NOMO-1 treated with DMSO at 0.1 percent for 48 hours (cell line): ENCODE results near the gene GYPB.
"Not testable (repeated sequence)": the region's sequence is repeated elsewhere in the genome, so short reads cannot be mapped to it uniquely, and the experiment has no call there.

Experiments
- DNase-seq: peaks from one replicate; lab custom pipeline; 2025; ENCODE audit not compliant: unreplicated experiment; lab: John Stamatoyannopoulos, UW

The GYPB gene

DNA sequence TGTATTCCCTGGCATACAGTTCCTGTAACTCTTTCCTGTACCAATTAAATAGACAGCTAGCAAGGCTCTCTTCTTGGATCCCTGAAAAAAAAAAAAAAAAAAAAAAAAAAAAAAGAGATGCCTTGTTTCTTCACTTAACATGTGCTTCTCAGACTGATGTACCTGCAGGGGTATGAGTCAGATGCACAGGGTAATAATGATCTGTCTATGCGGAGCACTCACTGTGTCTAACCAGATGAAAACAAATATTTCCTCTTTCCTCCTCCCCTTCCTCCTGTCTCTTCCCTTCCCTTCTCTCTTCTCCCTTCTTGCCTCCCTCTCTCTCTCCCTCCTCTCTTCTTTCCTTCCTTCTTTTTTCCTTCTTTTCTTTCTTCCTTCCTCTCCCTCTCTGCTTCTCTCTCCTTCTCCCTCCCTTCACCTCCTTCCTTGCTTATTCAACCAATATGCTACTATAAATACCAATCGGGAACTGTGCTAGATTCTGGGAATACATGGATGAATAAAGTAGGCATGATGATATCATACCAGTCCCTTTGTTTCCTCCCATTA, 3.0 kb downstream of the GYPB start:
- not testable (repeated sequence) for DNase-seq

- DNase-seq = no peak
Measured at GRCh38 chr4:144014808-144015207, 4.4 kb downstream of the GYPB start.

GRCh38 chr4:144008602-144009001, 10.6 kb downstream of the GYPB start:
- DNase-seq = not testable (repeated sequence)

GRCh38 chr4:144007960-144008359, 11.2 kb downstream of the GYPB start:
- DNase-seq = not testable (repeated sequence)

DNA sequence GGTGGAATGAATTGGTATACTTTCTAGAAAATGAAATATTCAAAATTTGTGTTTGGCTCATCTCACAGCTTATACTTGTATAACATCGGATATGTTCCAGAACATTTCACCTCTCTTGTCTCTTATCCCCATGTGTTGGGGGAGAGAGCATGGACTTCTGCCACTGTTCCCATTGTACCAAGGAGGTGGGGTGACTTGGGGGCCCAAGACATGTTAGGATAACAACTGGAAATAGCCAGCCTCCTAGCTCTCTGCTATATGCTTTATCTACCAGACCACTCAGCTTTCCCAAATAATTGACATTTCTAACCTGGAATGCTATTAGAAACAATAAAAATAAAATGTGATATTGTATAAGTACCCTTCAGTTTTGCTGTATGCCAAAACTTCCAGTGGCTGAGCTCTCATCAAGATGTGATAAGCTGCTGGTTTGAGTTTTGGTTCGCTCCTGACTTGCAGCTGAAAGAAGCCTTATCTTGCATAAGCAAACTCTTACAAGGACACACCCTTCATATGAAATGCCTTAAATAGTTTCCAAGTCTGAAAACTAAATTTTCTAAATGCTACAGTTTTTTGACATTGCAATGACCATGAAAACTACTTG, 12.9 kb downstream of the GYPB start:
- DNase-seq = not testable (repeated sequence)

DNA sequence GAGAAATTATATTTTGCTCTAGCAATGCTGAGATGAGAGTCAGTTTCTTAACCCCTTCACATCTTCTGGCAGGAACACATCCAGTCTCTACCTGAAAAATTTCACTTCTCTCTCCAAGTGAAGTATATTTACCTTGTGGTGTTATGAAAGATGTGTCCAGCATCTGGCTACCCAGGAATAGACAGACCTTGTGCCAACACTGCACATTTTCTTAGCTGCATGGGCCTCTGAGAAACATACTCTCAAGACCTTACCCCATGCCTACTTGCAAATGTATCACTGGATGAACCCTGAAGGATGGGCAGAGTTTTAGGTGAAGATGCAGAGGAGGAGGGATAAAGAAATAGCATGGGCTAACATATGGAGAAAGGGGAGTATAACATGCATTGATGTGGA, 13.6 kb downstream of the GYPB start:
- not testable (repeated sequence) for DNase-seq

- not testable (repeated sequence) for DNase-seq
Measured at GRCh38 chr4:144004868-144005557, 14.2 kb downstream of the GYPB start.

DNA sequence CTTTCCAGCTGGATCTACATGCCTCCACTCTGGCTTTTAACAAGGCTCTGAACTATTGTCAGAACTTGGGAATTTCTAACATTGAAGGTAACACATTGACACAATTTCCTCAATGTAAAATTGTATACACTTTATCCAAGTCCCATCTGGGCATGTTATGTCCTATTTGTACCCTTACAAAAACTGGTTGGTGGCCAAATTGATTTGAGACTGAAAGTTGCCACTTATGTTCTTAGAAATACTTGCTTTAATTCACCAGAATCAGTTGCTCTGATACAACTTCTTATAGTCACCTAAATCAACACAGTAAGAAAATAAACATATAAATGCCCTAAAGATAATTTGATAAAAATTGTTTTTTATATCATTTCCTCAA, 15.3 kb downstream of the GYPB start:
- DNase-seq = not testable (repeated sequence)

- not testable (repeated sequence) for DNase-seq
Measured at GRCh38 chr4:144003205-144003889, 15.8 kb downstream of the GYPB start.

DNA sequence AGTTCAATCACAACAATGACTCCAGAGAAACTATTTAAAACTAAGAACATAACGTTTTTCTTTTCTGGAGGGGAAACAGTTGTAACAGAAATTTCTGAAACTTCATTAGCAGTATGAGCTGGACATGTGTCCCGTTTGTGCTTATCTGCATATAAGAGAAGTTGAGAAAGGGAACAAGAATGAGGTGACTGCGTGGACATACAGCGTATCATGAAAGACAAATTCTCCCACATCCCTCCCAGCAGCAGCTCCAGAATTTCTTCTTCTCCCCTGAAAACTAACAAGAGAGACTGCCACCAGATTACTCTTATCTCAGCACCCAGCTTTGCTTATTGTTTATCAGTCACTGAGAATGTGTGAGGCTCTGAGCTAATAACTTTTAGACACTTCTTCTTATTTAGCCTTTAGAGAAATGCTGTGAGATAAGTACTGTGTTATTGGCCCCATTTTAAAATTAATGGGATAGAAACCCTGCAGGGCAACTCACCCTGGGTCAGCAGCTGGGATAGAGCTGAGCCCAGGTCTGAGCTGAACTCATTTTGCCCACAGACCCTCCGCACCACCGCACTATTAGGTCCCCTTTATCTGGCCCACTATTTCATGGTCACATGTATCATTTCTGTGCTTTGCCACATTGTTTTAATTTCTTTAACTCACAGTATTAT, 18.7 kb downstream of the GYPB start:
- DNase-seq = not testable (repeated sequence)

GRCh38 chr4:143996193-143996592, 23.0 kb downstream of the GYPB start:
- DNase-seq = not testable (repeated sequence)

- not testable (repeated sequence) for DNase-seq
Measured at GRCh38 chr4:143991761-143992160, 27.4 kb downstream of the GYPB start.

DNA sequence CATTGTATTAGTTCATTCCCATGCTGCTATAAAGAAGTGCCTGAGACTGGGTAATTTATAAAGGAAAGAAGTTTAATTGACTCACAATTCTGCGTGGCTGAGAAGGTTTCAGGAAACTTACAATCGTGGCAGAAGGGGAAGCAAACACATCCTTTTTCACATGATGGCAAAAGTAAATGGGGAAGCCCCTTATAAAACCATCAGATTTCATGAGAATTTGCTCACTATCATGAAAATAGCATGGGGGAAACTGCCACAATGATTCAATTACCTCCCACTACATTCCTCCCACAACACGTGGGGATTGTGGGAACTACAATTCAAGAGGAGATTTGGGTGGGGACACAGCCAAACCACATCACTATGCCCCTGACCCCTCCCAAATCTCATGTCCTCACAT, 28.5 kb downstream of the GYPB start:
- not testable (repeated sequence) for DNase-seq

GRCh38 chr4:143986180-143986579, 33.0 kb downstream of the GYPB start:
- DNase-seq = no peak

GRCh38 chr4:143980776-143981175, 38.4 kb downstream of the GYPB start:
- not testable (repeated sequence) for DNase-seq

DNA sequence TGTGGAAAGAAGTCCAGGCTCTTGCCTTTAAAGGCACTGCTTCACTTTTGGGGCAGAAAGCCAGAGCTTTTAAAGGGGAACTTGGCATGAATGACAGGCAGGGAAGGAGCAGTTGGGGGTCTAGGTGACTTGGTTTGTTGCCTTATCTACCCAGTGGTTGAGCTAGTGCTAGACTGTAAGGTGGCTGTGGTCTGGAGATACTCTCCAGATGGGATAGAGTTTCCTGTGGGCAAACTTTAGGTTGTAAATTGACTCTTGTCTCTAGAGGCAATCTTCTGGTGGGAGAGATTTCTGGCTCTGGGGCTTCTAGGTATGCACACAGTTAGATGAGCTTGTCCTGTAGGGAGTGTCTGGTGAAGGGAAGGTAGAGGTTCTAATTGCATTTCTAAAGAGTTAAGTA, 43.7 kb downstream of the GYPB start:
- DNase-seq = not testable (repeated sequence)

DNA sequence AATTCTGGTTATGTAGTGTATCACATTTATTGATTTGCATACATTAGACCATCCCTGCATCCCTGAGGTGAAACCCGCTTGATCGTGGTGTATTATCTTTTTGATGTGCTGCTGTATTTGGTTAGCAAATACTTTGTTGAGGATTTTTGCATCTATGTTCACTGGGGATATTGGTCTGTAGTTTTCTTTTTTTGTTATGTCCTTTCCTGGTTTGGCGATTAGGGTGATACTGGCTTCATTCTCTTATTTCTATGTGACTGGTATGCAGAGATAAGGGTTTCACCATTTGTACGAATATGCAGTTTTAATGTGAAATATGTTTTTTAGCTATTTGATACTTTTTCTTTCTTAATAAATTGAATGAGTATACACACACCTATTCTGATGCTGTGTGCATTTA, 45.2 kb downstream of the GYPB start:
- DNase-seq = not testable (repeated sequence)

DNA sequence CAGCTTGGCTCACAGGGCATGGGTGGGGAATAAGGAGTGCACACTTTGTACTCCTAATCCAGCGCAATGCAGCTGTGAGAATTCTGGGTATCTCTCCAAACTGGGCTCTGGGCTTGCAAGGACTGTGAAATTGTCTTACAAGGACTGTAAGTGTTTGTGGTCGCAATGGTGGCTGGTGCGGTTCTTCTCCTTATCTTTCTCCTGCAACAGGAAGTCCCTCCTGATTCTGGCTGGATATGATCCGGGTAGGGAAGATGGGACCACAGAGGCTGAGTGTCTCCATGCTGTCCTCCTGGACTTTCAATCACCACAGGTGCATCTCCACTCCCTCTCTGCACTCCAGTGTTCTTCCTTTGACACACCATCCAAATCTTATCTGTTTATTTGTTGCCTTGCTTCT, 58.1 kb downstream of the GYPB start:
- DNase-seq = no peak

GRCh38 chr4:143955306-143955705, 63.9 kb downstream of the GYPB start:
- DNase-seq = not testable (repeated sequence)

- DNase-seq = not testable (repeated sequence)
Measured at GRCh38 chr4:143951458-143951972, 67.7 kb downstream of the GYPB start.

DNA sequence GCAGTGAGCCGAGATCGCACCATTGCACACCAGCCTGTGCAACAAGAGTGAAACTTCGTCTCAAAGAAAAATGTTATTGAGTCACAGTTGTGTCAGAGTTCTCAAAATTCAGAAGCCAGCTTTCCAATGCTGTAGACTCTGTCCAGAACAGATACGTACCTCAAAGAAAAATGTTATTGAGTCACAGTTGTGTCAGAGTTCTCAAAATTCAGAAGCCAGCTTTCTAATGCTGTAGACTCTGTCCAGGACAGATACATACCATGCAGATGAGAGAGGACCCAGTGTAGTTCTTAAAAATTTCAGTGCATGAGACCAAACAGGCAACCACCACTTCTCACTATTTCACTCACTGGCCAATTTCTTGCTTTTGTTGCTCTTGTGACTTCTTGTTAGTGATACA, 68.2 kb downstream of the GYPB start:
- not testable (repeated sequence) for DNase-seq
